HG03469 (cell line): Measurements from ENCODE around the gene SRPK1.

Source experiments
- ATAC-seq: cut with Tn5 transposase; IDR thresholded peaks from one replicate; pipeline ENCODE4 v1.9.1; 2021; ENCODE audit warnings: mild to moderate bottlenecking, moderate library complexity, moderate number of reproducible peaks; ENCODE audit not compliant: unreplicated experiment

The SRPK1 gene

GRCh38 chr6:35786272-35786671 lies 134.6 kb downstream of the SRPK1 start:
- ATAC-seq = no peak

GRCh38 chr6:35784200-35784599 lies 136.7 kb downstream of the SRPK1 start:
- ATAC-seq = no peak
